Left colon (tissue), 2 donors: ENCODE data around the gene NFAM1. TPM values are rescaled to one million over a fixed set of nuclear protein-coding genes. Genes with fewer than 3 reads are reported as not detected.

Experiments used
- total RNA-seq, 2 donors: library from RNA; stranded (reverse); fragmentation: NEBNext Ultra II Directional; extraction: Animal tissue kit (Norgen Biotek cat#: 25700); gene quantifications; one replicate each; pipeline ENCODE4 v1.2.1, GENCODE V29; 2021
- donor health status: DM: no; HTN: no; CAD: no.
- donor health status: DM: yes; HTN: yes; CAD: no.

Gene NFAM1
- total RNA-seq, 2 donors from 2014 or later, result 0.55 to 2.9 TPM

Other genes with a start within 250 kb of the NFAM1 start
- gene TCF20, start 161.8 kb downstream of the NFAM1 start, total RNA-seq, result 10 to 100 TPM; 49.4 to 54.9 TPM
- gene RRP7A, start 87.4 kb upstream of the NFAM1 start, total RNA-seq, result 10 to 100 TPM; 33.8 to 42.4 TPM
- gene SERHL2, start 121.6 kb upstream of the NFAM1 start, total RNA-seq, result under 1 TPM; 0.73 to 0.92 TPM
- gene POLDIP3, start 182.5 kb upstream of the NFAM1 start, total RNA-seq, result 10 to 100 TPM; 48.9 to 61.3 TPM
- under 1 TPM; 0.34 to 0.89 TPM for gene ATP5MGL, start 208.2 kb upstream of the NFAM1 start, total RNA-seq
- gene CYB5R3, start 217.0 kb upstream of the NFAM1 start, total RNA-seq, result 100 to 1,000 TPM; 157 to 192 TPM